B cell (primary cell): ENCODE measurements around the gene RREB1.

Source experiments
- CTCF ChIP-seq: fragments of 200-600 bp; IDR thresholded peaks from one replicate; pipeline ENCODE4 v1.8.0; 2022; ENCODE audit warnings: antibody characterized with exemption, mild to moderate bottlenecking
- EZH2 ChIP-seq: IDR thresholded peaks from 2 replicates; pipeline ENCODE4 v1.6.1; 2012; ENCODE audit warnings: borderline replicate concordance, low read depth, mild to moderate bottlenecking, moderate library complexity, low read length; ENCODE audit not compliant: insufficient read depth, poor library complexity, severe bottlenecking

DNA sequence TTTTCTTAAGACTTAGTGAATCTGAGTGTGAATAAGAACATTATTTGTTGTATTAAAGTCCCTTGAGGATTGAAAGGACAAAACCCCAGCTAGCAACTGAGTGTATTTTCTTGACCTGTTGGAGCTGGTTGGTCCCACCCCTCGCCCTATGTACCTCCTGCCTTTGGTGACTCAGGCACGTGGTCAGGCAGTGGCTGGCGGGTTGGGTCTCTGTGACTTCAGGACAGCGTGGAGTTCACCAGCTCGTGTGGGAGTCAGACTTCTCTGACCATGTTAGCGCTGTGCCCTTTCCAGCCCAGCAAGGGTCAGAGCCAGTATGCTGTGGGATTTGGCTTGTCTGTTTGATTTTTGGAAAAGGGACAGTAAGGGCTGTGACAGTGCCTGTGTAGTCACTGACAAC is 111.5 kb downstream of the RREB1 start:
- TF ChIP-seq CTCF = no peak
- no peak for TF ChIP-seq EZH2
